ENCODE data around the gene FASN. TPM values are rescaled to one million over a fixed set of nuclear protein-coding genes. Genes with fewer than 3 reads are reported as not detected.

The FASN gene
- total and polyA plus RNA-seq, 2 of the 13 experiments (the other 11 are each of a cell fraction or from before 2014, with no cell fraction given), result 51.7 to 101 TPM

- H3K36me3 ChIP-seq (replicated peaks in 1 of 2; ENCODE audit: control insufficient read depth in 1 of 2, insufficient read depth in 2 of 2, low read length in 2 of 2), result peaks cover 50 to 80% of the 10 kb centered on the region in 2 experiments
- TF ChIP-seq ZNF558 (CRISPR knock-in tag; IDR thresholded peaks at IDR 0.05; ENCODE audit: borderline replicate concordance) (0 out of 2 replicates have a peak, but pooled peaks have one; percentile 56), RBM22 (optimal IDR thresholded peaks at IDR 0.05; ENCODE audit: low read length) (peak; percentile 90), ATM (IDR thresholded peaks at IDR 0.05; ENCODE audit: borderline replicate concordance) (no peak), THAP9 (CRISPR knock-in tag; IDR thresholded peaks at IDR 0.05; ENCODE audit: borderline replicate concordance) (0 out of 2 replicates have a peak, but pooled peaks have one; percentile 17), ZNF749 (CRISPR knock-in tag; IDR thresholded peaks at IDR 0.05; ENCODE audit: borderline replicate concordance) (no peak), TCF7 (IDR thresholded peaks at IDR 0.05; ENCODE audit: low read depth) (no peak), HNRNPLL (IDR thresholded peaks at IDR 0.05; ENCODE audit: low read depth, low read length, poor library complexity, severe bottlenecking) (no peak), AGO2 (optimal IDR thresholded peaks at IDR 0.05; ENCODE audit: low read depth, low read length) (peak; percentile 78), ZNF772 (CRISPR knock-in tag; IDR thresholded peaks at IDR 0.05) (no peak), ZNF280B (CRISPR knock-in tag; IDR thresholded peaks at IDR 0.05; ENCODE audit: borderline replicate concordance) (no peak)
- TF ChIP-seq, protein P1, sequence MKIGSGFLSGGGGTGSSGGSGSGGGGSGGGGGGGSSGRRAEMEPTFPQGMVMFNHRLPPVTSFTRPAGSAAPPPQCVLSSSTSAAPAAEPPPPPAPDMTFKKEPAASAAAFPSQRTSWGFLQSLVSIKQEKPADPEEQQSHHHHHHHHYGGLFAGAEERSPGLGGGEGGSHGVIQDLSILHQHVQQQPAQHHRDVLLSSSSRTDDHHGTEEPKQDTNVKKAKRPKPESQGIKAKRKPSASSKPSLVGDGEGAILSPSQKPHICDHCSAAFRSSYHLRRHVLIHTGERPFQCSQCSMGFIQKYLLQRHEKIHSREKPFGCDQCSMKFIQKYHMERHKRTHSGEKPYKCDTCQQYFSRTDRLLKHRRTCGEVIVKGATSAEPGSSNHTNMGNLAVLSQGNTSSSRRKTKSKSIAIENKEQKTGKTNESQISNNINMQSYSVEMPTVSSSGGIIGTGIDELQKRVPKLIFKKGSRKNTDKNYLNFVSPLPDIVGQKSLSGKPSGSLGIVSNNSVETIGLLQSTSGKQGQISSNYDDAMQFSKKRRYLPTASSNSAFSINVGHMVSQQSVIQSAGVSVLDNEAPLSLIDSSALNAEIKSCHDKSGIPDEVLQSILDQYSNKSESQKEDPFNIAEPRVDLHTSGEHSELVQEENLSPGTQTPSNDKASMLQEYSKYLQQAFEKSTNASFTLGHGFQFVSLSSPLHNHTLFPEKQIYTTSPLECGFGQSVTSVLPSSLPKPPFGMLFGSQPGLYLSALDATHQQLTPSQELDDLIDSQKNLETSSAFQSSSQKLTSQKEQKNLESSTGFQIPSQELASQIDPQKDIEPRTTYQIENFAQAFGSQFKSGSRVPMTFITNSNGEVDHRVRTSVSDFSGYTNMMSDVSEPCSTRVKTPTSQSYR (CRISPR knock-in tag; IDR thresholded peaks at IDR 0.05; ENCODE audit: borderline replicate concordance), result no peak
- TF ChIP-seq, protein P2, sequence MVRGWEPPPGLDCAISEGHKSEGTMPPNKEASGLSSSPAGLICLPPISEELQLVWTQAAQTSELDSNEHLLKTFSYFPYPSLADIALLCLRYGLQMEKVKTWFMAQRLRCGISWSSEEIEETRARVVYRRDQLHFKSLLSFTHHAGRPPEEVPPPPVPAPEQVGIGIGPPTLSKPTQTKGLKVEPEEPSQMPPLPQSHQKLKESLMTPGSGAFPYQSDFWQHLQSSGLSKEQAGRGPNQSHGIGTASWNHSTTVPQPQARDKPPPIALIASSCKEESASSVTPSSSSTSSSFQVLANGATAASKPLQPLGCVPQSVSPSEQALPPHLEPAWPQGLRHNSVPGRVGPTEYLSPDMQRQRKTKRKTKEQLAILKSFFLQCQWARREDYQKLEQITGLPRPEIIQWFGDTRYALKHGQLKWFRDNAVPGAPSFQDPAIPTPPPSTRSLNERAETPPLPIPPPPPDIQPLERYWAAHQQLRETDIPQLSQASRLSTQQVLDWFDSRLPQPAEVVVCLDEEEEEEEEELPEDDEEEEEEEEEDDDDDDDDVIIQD (CRISPR knock-in tag; IDR thresholded peaks at IDR 0.05; ENCODE audit: low read depth), result no peak
Measured at GRCh38 chr17:82058855-82059249, 39.2 kb downstream of the FASN start.

More at GRCh38 chr17:82058855-82059249, 39.2 kb downstream of the FASN start:
- Histone ChIP-seq H3K9me3 (ENCODE audit: low read length) (no peaks in the 10 kb centered on the region), H3K27ac (ENCODE audit: extremely low read length, insufficient read depth, low read length) (peak overlapping the region; percentile 91), H3K4me2 (ENCODE audit: low read depth, low read length) (no peak overlapping the region), H4K20me1 (ENCODE audit: insufficient read depth, low read length) (no peaks in the 10 kb centered on the region), H3K4me1 (ENCODE audit: insufficient read depth, low read length) (peaks cover 42% of the 10 kb centered on the region), H3K9ac (ENCODE audit: insufficient read depth, low read depth, low read length) (peak overlapping the region; percentile 5; the same call in 1 of the 2 replicates), H3K79me2 (ENCODE audit: insufficient read depth, low read length) (peaks cover 4% of the 10 kb centered on the region), H3K4me3 (replicated peaks in 1 of 3; ENCODE audit: insufficient read depth in 1 of 3, low read depth in 2 of 3, low read length in 3 of 3) (no peak overlapping the region), H3K27me3 (ENCODE audit: control insufficient read depth in 1 of 2, insufficient read depth in 2 of 2, low read length in 2 of 2) (no peaks in the 10 kb centered on the region), H2AFZ (ENCODE audit: low read length) (no peak overlapping the region)
- CTCF ChIA-PET (ENCODE audit: low intra/inter-chr PET ratio, low total read pairs), result no interaction called here
- in situ Hi-C loops (cut with HindIII; ENCODE audit: extremely low pct_ligation_motif_present, low pct_unique_long_range_greater_than_20kb), result no loop called here
- POLR2A ChIA-PET, result interaction anchor here (1.0 kb wide), 2 partner anchors 21 to 40 kb away, joined by 4 read pairs; partner anchors contain the start of gene DCXR
- no peak for FAIRE-seq
- no peak for ATAC-seq
- no peak for DNase-seq (ENCODE audit: low spot score)
- 100% methylated on average over 3 of the region's 10 CpGs for WGBS (ENCODE audit: low lambda C conversion rate)
- intact Hi-C loops (cut with micrococcal nuclease; ENCODE audit: unreplicated experiment), result no loop called here
- BruUV-seq (replicated peaks), result no TSS peak

All from HepG2 (cell line).